ENCODE results near the gene ATG10.

ATG10 gene

DNA sequence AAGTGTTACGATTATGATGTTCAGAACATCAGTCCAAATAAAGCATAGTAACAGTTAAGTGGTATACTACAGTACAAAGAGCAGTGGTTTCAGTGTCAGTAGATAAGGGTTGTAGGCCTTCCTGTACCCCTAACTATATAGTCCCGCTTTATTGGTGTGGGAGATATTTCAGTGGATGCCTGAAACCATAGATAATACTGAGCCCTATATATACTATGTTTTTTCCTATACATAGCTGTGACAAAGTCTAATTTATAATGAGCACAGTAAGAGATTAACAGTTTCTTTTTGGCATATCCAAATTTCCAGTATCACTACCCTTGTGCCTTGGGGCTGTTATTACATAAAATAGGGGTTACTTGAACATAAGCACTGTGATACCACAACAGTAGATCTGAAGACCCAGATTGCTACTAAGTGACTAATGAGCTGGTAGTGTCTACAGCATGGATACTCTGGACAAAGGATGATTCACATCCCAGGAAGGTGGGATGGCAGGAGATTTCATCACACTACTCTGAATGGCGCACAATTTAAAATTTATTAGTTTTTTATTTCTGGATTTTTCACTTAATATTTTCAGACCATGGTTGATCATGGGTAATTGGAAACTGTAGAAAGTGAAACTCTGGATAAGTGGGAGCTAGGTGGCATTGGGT lies 187.1 kb downstream of the ATG10 start:
- intact Hi-C loops (cut with DNase I) = no loop called here
- no peak for DNase-seq

DNA sequence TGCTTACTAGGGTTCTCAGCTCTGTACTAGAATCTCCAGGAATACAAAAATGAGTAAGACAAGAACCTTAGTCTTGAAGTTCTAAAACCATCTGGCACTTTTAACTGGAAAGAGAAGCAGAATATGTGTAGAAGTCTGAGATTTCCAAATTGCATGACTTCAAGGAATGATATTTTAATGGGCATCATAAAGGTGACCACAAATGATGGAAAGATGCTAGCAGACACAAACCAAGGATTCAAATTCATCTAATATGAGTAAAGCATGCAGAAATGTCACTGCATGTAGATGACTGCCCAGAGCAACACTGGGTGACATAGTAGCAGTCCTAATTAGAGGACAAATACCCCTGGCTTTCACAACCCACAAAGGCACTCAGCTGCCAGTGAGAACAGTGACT lies 189.1 kb downstream of the ATG10 start:
- intact Hi-C loops (cut with DNase I) = loop anchor here (5.0 kb wide), 1 partner anchor 54 kb away; no protein-coding TSS in a partner anchor
- no peak for DNase-seq

DNA sequence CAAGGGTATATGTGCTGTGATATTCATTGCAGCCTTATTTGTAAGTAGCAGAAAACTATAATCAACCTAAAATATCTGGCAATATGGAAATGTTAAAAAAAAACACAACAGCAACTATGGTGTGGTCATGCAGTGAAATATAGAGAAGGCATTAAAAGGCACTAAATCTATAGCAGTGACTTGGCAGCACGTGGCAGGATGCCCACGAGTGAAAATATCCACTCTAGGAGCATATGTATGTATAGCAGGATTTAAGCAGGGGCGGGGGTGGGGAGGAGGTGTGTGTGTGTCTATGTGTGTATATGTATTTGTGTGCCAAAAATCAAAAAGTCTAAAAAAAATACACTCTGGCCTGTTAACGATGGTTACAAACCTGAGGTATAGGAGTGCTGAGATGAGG lies 190.8 kb downstream of the ATG10 start:
- intact Hi-C loops (cut with DNase I) = loop anchor here (5.0 kb wide), 1 partner anchor 55 kb away; no protein-coding TSS in a partner anchor
- DNase-seq = peak in 4 of 10 donors; percentile 12 to 80 (median 39)

DNA sequence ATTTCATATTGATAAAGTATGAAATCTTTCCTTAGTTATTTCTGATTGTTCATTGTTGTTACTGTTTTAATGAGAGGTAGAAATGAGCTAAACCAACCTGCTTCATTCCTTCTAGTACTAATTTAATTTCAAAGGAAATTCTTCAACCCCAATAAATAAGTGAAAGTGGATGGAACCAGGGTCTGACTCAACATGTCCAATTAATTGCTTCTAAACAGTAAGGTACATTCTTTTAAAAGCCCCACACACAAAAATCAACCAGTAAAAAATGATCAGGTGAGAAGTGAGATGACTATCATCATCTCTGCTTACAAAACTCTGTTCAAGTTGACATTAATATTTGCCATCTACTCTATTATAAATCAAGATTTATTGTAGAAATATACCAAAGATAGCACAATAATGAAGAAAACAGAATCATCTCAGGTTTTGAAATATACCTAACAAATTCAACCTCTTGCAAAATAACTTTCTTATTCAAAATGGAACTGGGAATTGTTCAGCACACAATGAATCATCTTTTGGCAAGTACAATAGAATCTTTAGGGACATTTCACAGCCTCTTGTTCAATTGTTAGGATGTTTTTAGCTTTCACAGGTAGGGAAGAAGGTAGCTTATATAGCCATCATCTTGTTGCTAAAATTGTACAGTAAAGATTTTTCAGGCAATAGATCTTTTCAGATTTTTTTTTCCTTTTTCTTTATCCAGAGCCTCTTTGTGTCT lies 191.8 kb downstream of the ATG10 start:
- intact Hi-C loops (cut with DNase I) = loop anchor here (5.0 kb wide), 1 partner anchor 56 kb away; no protein-coding TSS in a partner anchor
- no peak for DNase-seq

DNA sequence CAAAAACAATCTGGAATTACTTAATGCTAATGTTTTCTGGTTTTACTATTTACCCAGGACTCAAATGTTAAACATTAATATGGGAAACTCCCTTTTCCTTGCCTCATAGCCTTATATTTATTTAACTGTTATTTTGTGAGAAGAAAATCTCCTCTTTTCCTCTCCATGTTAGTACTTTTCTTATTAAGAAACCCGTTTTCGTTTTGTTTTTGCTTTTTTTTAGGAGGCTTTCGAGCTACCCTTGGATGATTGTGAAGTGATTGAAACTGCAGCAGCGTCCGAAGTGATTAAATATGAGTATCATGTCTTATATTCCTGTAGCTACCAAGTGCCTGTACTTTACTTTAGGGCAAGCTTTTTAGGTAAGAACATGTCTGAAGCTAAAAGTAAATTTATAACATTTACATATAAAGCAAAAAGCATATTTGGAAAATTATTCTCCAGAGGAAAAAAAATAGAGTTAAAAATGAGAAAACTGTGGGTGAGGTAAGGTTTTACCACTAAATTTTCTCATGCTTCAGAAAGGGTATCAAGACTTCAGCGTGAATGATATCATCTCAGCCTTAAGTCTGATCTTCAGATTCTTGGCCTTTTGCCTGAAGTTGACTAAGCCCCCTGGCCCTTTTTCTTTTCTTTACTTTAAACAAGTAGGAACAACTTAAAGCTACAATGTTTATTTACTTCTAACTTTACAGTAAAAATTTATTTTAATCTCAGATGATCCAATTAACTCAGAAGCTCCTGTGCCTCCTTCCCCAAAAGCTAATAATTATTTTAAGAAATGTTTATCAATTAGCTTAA lies 192.6 kb downstream of the ATG10 start:
- intact Hi-C loops (cut with DNase I) = loop anchor here (5.0 kb wide), 1 partner anchor 57 kb away; no protein-coding TSS in a partner anchor
- DNase-seq = no peak

DNA sequence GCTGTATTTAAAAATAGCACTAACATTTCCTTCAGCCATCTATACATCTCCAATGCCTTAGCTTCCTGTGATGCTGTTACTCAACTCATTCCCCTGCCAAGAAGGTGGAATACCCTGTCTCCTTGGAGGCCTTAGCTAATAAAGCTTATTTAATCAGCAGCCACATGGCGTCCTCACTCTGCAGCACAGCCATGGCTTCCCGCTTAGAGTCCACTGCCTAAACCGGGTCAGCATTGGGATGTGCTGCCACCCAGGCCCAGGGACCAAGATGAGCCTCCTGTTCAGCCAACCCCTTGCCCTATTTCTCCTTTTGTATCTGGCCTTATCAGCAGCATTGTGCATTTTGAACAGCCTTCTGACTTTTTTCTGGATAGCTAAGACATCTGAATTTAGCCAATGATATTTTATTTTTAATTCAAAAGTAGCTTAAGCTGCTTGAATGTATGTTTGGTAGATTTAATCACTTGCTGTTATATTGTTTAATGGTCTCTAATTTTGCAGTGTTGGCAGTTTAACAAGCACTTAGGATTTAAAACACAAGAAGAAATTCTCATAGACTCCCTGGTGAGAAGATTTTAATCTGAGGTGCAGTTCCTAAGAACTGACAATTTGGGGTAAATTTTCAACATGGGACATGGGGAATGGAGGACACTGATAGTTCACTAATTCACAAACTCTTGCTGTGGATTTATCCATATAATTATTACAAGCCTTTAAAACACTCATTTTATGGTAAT lies 193.3 kb downstream of the ATG10 start:
- intact Hi-C loops (cut with DNase I) = loop anchor here (5.0 kb wide), 6 partner anchors 58 to 738 kb away; partner anchors contain the start of genes ATG10 and SSBP2
- DNase-seq = peak in 4 of 10 donors; percentile 11 to 66 (median 18)

DNA sequence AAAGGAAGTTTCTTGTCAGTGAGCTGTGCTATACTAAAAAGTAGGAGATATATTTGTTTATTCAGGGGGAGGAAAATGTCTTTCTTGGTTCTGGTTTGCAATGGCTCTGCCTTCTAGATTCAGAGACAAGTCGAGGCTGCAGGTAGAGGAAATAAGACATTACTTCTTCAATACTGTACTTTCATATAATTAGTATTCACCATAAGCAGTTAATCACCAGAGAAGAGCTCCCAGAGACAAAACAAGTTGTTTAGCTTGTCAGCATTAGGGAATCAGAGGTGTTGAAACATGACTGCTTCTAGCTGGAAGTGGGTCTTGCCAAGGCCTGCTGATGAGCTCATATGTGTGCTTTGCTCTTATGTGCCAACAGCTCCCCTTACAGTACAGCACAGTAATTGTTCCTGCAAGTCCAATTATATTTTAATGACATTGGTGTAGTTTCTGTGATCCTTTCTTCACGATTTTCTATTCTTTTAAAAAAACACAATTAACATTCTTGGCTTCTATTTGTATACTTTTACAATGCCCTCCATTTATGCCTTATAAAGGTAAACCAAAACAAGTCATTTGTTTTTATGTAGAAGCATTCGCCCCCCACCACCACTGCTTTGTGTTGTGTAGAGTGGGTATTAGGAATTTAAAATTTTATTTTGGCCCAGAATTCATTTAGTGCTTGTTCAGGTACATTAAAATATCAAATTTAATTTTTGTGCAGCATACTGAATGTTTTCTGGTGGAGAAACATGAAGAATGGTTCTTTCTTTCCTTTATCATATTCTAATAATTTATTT lies 194.1 kb downstream of the ATG10 start:
- intact Hi-C loops (cut with DNase I) = loop anchor here (5.0 kb wide), 5 partner anchors 194 to 739 kb away; partner anchors contain the start of genes ATG10 and SSBP2
- peak in 9 of 10 donors; percentile 23 to 86 (median 59) for DNase-seq

DNA sequence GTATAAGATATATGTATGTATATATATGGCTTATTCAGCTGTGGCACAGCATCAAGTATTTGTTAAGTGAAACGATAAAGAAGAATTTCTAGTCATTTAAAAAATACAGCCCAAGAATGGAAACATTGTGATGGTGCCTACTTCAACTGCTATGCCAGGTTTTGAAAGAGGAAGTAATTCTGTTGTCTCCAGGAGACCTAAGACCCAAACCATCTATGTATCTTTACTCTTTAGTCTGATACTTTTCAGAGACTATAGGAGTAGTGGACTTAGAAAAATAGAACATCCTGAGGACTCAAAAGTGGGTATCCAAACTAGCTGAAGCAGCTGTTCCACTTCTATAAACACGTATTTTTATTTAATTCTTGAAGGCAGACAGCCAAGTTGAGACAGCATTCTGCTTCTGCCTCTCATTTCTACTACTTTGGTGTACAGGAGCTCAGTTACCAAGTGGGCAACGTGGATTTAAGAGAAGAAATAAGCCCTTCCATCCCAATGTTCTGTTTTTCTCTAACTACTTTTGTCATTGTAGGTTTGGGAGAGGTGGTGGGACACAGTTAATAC lies 195.6 kb downstream of the ATG10 start:
- intact Hi-C loops (cut with DNase I) = loop anchor here (5.0 kb wide), 5 partner anchors 195 to 740 kb away; partner anchors contain the start of genes ATG10 and SSBP2
- DNase-seq = no peak

DNA sequence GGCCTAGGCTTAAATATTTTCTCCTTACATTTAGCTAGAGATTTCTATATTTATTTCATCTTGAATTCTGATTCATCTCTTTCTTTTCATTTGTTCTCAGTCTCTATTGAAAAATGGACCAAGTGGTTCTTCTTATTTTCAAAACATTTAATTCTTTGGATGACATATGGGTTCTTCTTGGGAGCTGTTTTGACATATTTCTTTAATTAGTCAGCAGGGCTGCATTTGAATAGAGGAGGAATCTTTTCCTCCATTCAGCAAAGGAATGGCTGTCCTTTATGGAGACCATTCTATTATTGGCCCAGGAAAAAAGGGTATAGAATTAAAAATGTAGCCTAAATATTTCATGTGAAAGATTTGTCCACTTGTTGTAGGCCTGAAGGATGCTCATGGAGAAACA lies 196.5 kb downstream of the ATG10 start:
- no peak for DNase-seq
- intact Hi-C loops (cut with DNase I) = loop anchor here (5.0 kb wide), 5 partner anchors 196 to 741 kb away; partner anchors contain the start of genes ATG10 and SSBP2

DNA sequence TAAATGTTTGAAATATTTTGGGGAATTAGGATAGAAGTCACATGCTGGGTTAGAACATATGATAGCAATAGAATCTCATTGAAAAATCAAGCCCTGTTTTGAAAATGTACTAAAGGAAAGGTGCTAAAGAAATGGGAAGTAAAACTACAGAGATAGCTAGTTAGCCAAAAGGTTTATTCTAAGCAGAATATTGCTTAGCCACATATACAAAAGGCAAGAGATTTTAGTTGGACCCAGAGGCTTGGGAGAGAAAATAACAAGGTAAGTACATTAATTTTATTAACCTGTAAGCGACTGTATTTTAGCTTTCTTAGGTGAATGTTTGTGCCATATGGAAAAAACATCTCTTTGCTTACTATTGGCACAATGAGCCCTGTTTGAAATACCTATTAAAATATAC lies 198.1 kb downstream of the ATG10 start:
- intact Hi-C loops (cut with DNase I) = loop anchor here (5.0 kb wide), 5 partner anchors 198 to 743 kb away; partner anchors contain the start of genes ATG10 and SSBP2
- no peak for DNase-seq

DNA sequence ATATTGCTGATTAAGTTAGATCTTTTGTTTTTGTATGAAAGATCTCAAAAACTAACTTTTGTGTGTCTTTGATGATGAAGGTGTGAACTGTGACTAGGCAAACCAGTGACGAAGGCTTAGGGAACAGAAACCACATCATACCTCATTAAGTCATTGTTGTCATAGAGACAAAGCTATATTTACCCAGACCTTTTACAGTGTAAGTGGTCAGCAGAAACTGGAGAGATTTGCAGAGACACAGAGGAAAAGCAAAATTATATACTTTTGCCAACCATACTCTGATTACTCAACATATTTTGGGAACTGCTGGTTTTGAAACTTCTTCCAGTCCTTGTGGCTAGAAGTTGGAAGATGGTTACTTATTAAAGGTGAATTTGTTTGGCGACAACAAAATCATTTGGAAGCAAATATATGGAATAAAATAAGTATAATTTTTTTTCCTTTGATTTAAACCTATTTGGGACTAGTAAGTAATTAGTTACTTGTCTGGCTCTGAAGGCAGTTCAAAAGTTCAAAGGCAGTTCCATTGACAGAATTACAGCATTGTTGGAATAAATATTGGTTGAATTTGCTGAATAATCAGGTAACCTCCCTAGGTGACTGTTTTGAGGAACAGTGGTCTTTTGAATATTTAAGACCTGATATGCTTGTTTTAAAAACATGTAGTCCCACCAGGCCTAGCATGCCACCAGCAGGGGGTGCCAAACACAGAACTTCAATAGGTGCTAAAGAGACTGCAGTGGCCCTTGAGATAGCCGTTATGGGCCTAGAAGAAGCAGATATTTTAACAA lies 202.5 kb downstream of the ATG10 start:
- intact Hi-C loops (cut with DNase I) = loop anchor here (2.0 kb wide), 1 partner anchor 50 kb away; no protein-coding TSS in a partner anchor
- peak in 9 of 10 donors; percentile 23 to 89 (median 59) for DNase-seq

DNA sequence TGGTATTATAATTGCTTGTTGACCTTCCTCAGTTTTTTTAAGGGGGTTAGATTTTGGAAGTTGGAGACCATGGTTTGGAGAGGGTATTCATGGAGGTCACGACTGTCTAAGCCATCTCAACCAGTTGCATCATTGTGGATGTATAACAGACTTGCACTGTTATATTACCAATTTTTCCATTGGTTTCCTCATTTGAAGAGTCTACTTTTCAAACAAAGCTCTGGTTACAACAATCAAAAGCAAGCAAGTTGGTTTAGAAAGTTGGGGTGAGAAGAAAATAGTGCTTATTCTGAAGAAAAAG lies 203.0 kb downstream of the ATG10 start:
- intact Hi-C loops (cut with DNase I) = loop anchor here (2.0 kb wide), 1 partner anchor 50 kb away; no protein-coding TSS in a partner anchor
- DNase-seq = no peak

DNA sequence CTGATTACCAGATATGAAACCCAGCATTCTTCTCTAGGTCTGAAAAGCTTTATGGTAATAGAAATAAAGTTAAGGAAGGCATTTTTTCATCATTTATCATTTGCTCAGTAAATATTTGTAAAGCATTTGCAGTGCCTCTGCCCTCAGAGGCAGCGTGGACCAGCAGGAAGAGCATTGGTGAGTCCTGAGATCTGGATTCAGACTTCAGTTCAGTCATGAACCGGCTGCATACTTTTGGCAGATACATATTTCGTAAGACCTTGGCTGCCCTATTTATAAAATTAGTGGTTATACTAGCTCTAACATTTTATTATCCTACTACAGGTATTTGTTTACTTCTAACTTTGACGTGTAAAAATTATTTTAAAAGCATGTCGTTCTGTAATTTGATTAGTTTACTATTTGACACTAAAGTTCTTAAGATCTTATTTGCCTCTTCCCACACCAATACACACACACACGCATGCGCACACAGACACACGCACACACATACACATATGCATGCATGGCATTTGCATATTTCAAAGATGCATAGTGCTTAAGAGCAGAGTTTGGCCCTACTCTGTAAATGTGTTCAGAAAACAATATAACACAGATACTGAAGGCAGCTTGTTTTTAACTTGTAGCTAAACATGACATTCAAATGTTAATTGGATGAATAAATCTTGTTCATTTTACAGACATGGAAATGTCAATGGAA lies 204.4 kb downstream of the ATG10 start:
- intact Hi-C loops (cut with DNase I) = no loop called here

DNA sequence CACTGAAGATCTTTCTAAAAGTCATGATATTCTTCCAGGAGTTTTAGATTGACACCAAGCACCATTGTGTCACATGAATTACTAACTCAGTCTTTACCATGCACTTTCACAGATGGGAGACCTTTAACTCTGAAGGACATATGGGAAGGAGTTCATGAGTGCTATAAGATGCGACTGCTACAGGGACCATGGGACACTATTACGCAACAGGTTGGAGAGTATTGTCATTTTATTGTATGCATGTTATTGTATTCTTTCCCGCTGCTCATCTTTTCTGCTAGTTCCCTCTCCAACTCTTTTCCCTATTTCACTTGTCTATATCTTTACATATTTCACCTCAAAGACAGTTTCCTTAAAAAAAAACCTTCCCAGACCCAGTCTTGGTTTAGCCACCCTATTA lies 206.6 kb downstream of the ATG10 start:
- intact Hi-C loops (cut with DNase I) = no loop called here
- DNase-seq = no peak

More for the DNA sequence above, 204.4 kb downstream of the ATG10 start:
- no peak for DNase-seq

DNA sequence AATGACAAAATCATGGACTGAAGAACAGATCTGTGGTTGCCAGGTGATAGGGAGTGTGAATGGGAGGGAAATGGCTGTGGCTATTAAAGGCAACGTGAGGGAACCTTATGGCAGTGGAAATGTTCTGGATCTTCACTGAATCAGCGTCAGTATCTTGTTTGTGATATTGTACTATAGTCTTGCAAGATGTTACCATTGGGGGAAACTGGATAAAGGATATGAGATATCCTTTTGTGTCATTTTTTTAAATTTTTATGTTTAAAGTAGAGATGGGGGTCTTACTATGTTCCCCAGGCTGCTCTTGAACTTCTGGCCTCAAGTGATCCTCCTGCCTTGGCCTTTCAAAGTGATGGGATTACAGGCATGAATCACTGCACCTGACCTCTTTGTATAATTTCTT lies 210.8 kb downstream of the ATG10 start:
- intact Hi-C loops (cut with DNase I) = no loop called here
- no peak for DNase-seq

DNA sequence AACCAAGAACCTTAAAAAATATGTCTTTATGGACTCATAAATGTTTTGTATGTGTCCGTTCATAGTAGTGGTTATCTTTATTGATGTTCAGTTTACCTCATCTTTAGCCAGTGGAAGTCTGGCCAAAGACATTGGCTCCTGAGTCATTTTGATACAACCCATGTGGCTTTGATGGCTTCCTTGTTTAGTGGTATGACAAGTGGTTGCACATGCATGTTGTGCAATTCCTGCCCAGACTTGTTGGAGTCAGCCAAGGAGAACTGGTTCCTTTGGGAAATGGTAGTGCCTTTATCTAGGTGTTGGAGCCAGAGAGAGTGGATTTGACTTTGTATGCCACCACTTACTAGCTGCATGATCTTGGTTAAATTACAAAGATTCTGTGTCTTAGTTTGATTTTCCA lies 212.0 kb downstream of the ATG10 start:
- intact Hi-C loops (cut with DNase I) = no loop called here
- no peak for DNase-seq

DNA sequence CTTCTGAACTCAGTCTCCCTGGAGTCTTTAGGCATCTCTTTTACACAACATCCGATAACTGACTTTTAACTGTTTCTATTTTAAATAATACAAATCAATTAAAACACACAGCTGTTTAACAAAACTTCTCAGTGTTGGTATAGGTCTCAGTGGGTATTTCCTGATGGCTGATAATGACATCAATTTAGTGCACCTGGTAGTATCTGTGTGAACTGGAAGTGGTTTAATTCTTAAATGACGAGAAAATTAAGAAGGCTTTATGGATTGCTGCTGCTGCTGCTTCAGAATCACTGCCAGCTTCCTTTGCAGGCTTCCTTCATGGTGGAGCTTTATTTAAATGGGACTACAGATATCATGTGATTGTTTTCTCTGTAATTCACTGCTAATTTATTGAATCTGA lies 214.0 kb downstream of the ATG10 start:
- DNase-seq = no peak
- intact Hi-C loops (cut with DNase I) = no loop called here
